ENCODE data around the gene OSGEPL1.
"Not testable (repeated sequence)": the region's sequence is repeated elsewhere in the genome, so short reads cannot be mapped to it uniquely, and the experiment has no call there.

Gene OSGEPL1

GRCh38 chr2:189751080-189751658 is 11.4 kb downstream of the OSGEPL1 start:
- DNase-seq (ENCODE audit: low read depth in 2 of 2), result no peak

- no peak for DNase-seq (ENCODE audit: low read depth in 2 of 2)
Observed at GRCh38 chr2:189729430-189729829, 33.2 kb downstream of the OSGEPL1 start.

DNA sequence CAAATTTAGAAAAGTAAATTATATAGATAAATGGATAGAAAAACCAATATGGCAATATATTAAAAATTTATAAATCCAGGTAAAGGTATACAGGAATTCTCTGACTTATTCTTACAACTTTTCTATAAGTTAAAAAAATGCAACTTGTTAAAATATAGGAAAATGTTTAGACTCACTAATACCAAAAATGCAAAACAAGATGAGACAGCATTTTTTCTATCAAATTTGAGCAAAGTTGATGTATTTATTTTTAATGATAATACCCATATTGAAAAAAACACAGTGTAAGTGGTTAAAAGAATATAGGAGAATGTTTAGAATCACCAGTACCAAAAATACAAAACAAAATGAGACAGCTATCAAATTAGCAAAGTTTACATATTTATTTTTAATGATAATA is 35.7 kb downstream of the OSGEPL1 start:
- DNase-seq (ENCODE audit: low read depth in 2 of 2), result no peak

- no peak for DNase-seq (ENCODE audit: low read depth in 2 of 2)
Observed at GRCh38 chr2:189726271-189726670, 36.3 kb downstream of the OSGEPL1 start.

GRCh38 chr2:189723192-189723591 is 39.4 kb downstream of the OSGEPL1 start:
- DNase-seq (ENCODE audit: low read depth in 2 of 2), result no peak

DNA sequence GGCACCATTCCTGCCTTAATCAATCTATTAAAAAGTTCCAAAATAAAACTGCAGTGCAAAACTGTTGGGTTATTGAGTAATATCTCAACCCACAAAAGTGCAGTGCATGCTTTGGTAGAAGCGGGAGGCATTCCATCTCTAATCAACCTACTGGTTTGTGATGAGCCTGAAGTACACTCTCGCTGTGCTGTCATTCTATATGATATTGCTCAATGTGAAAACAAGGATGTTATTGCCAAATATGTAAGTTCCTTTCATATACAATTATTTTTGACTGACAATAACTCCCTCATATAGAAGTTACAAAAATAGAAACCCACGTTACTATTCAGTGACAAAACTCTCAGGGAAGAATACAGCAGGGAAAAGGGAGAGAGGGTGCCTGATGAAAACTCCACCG is 43.0 kb downstream of the OSGEPL1 start:
- no peak for DNase-seq (ENCODE audit: low read depth in 2 of 2)

- not testable (repeated sequence) for DNase-seq (ENCODE audit: low read depth in 2 of 2)
Observed at GRCh38 chr2:189717593-189717992, 45.0 kb downstream of the OSGEPL1 start.

- no peak for DNase-seq (ENCODE audit: low read depth in 2 of 2)
Observed at GRCh38 chr2:189709501-189710221, 52.9 kb downstream of the OSGEPL1 start.

DNA sequence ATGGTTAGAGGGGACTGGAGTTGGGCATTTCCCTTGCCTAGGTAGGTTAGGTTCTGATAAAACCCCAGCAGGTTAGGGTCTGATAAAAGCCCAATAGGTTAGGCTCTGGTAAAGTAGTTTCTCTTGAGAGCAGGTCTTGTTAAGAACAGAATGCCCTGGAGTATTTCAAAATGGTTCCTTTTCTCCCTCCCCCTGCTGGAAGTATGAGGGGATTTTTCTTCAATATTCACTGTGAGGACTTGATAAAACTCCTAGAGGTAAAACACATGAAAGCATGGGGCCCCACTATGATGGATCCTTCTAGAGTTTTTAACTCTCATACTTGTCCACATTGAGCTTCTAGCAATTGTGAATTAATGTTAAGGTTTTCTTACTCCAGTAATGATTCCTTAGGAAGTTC is 60.5 kb downstream of the OSGEPL1 start:
- DNase-seq (ENCODE audit: low read depth in 2 of 2), result no peak

- DNase-seq (ENCODE audit: low read depth in 2 of 2), result no peak
Observed at GRCh38 chr2:189700681-189701080, 61.9 kb downstream of the OSGEPL1 start.

DNA sequence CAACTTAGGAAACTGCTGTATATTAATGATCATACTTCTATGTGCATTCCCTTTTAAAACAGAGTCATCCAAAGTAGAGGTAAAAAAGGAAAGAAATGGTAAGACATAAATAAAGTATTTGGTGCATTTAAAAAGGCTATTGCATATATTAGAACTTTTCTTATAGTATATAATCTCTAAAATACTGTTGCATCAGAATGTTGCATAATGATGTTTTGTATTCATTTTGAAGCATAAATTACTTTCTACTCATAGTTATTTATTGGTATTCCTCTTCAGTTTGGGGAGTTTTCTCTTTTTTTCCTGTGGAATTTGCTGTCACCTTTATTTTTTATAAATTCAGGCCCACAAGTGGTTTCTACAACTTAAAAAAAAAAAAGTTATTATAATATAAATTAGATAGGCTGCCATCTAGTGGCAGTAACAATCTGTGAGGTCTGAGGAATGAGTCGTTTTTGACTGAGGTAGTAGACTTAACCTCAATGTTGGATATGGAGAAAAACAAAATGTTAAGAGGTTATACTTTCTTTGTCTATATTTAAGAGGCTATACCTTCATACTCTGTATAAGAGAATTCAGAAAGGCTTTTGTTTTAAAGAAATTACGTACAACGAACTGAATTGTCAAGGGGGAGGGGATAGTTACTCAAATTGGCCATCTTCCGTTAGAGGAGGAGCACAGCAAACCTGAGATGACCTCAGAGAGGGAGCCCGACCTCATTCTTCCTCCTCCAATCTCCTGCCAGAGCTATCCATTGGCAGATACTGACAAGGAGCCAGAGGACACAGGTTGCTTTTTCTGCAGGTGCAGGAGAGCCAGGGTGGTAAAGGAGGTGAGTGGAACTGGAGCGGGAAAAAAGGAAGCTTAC is 64.3 kb downstream of the OSGEPL1 start:
- DNase-seq (ENCODE audit: low read depth in 2 of 2), result no peak

All from stimulated activated CD8-positive, alpha-beta memory T cell treated with anti-CD3 and anti-CD28 coated beads, Interleukin-7, amount 100 ng/mL, for 1 hour (primary cell).